ENCODE results near the gene ROBO2.

ROBO2 gene

DNA sequence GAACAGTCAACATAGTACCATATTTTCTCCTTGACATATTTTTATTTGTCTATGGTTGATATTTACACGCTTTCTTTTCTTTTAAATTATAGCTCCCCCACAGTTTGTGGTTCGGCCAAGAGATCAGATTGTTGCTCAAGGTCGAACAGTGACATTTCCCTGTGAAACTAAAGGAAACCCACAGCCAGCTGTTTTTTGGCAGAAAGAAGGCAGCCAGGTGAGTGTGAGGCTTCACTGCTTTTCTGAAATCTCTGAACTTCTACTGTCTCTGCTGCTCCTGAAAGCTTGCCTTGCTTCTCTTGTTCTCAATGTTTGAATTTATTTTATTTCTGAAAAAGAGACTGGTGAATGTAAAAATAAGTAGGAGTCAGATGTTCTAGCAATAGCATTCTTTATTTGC is 506.3 kb downstream of the ROBO2 start:
- no peak for DNase-seq (ENCODE audit: extremely low read depth, insufficient read length)
- no peak overlapping the region for H3K4me3 ChIP-seq (replicated peaks; ENCODE audit: low read depth, low read length)
- TF ChIP-seq, protein P1, sequence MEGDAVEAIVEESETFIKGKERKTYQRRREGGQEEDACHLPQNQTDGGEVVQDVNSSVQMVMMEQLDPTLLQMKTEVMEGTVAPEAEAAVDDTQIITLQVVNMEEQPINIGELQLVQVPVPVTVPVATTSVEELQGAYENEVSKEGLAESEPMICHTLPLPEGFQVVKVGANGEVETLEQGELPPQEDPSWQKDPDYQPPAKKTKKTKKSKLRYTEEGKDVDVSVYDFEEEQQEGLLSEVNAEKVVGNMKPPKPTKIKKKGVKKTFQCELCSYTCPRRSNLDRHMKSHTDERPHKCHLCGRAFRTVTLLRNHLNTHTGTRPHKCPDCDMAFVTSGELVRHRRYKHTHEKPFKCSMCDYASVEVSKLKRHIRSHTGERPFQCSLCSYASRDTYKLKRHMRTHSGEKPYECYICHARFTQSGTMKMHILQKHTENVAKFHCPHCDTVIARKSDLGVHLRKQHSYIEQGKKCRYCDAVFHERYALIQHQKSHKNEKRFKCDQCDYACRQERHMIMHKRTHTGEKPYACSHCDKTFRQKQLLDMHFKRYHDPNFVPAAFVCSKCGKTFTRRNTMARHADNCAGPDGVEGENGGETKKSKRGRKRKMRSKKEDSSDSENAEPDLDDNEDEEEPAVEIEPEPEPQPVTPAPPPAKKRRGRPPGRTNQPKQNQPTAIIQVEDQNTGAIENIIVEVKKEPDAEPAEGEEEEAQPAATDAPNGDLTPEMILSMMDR (IDR thresholded peaks at IDR 0.05; ENCODE audit: insufficient read depth, low read length, poor library complexity, severe bottlenecking), result no peak
- no peaks in the 10 kb centered on the region for H3K27me3 ChIP-seq (replicated peaks; ENCODE audit: control insufficient read depth, insufficient read depth, low read length)
- no peaks in the 10 kb centered on the region for H3K36me3 ChIP-seq (ENCODE audit: control insufficient read depth, insufficient read depth, low read length)

DNA sequence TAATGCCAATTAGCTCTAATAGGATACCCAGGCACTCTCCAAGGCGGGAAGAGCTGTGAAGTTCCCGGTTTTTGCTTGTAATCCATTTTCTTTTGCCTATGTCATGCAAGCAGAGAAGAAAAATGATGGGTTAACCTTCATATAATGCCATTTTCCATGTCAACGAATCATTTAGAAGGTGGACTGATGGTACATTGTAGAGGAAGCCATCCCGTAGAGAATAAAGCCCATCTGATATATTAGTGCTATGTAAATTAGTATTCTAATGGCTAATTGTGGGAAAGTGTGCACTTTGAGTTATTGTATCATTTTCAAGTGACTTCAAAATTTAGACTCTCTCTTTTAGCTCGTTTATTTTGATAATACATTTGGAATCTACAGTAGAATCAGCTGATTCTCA is 509.1 kb downstream of the ROBO2 start:
- DNase-seq (ENCODE audit: extremely low read depth, insufficient read length), result no peak
- no peaks in the 10 kb centered on the region for H3K27me3 ChIP-seq (replicated peaks; ENCODE audit: control insufficient read depth, insufficient read depth, low read length)
- no peak overlapping the region for H3K4me3 ChIP-seq (replicated peaks; ENCODE audit: low read depth, low read length)
- H3K36me3 ChIP-seq (ENCODE audit: control insufficient read depth, insufficient read depth, low read length), result no peaks in the 10 kb centered on the region
- TF ChIP-seq, protein P1 (IDR thresholded peaks at IDR 0.05; ENCODE audit: insufficient read depth, low read length, poor library complexity, severe bottlenecking), result no peak

DNA sequence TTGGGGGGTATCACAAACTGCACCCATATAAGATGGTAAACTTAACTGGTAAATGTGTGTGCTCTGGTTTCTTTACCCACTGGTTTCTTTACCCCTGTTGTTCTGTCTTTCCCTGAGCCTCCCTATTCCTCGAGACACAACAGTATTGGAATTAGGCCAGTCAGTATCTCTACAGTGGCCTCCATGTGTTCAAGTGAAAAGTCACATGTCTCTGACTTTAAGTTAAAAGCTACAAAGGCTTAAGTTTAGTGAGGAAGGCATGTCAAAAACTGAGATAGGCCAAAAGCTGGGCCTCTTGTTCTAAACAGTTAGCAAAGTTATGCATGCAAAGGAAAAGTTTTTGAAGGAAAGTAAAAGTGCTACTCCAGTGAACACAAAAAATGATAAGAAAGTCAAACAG is 513.3 kb downstream of the ROBO2 start:
- TF ChIP-seq, protein P1 (IDR thresholded peaks at IDR 0.05; ENCODE audit: insufficient read depth, low read length, poor library complexity, severe bottlenecking), result no peak
- DNase-seq (ENCODE audit: extremely low read depth, insufficient read length), result no peak
- Histone ChIP-seq H3K4me3 (replicated peaks; ENCODE audit: low read depth, low read length) (no peak overlapping the region), H3K27me3 (replicated peaks; ENCODE audit: control insufficient read depth, insufficient read depth, low read length) (no peaks in the 10 kb centered on the region), H3K36me3 (ENCODE audit: control insufficient read depth, insufficient read depth, low read length) (no peaks in the 10 kb centered on the region)

DNA sequence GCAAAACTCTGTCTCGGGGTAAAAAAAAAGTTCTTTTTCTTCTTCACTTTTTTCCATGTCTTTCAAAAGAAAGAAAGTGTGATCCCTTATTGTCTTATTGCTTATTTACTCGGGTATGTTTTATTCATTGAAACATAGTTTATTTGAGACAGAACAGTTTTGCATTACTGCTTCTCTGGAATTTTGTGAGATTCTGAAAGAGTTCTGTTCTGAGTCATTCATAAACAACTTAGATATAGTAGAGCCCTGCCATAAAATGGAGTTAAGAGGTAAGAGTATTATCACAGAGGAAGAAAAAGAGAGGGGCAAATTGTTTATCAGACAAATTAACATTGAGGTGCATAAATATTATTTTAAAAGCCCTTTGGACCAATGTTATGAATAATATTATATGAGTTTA is 522.2 kb downstream of the ROBO2 start:
- Histone ChIP-seq H3K27me3 (replicated peaks; ENCODE audit: control insufficient read depth, insufficient read depth, low read length) (no peaks in the 10 kb centered on the region), H3K36me3 (ENCODE audit: control insufficient read depth, insufficient read depth, low read length) (no peaks in the 10 kb centered on the region), H3K4me3 (replicated peaks; ENCODE audit: low read depth, low read length) (no peak overlapping the region)
- TF ChIP-seq, protein P1 (IDR thresholded peaks at IDR 0.05; ENCODE audit: insufficient read depth, low read length, poor library complexity, severe bottlenecking), result no peak
- no peak for DNase-seq (ENCODE audit: extremely low read depth, insufficient read length)

DNA sequence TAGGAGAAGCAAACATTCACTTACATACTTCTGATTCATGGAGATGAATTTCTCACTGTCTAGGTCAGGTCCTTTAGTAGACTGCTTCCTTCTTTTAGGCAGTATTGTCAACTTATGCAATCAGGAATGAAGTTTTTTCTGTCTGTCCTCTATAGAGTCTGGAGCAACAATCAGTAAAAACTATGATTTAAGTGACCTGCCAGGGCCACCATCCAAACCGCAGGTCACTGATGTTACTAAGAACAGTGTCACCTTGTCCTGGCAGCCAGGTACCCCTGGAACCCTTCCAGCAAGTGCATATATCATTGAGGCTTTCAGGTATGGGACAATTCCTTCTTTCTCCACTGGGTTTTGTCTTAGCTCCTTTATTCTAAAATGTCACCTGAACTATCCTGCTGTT is 523.1 kb downstream of the ROBO2 start:
- DNase-seq (ENCODE audit: extremely low read depth, insufficient read length), result no peak
- Histone ChIP-seq H3K4me3 (replicated peaks; ENCODE audit: low read depth, low read length) (no peak overlapping the region), H3K27me3 (replicated peaks; ENCODE audit: control insufficient read depth, insufficient read depth, low read length) (no peaks in the 10 kb centered on the region), H3K36me3 (ENCODE audit: control insufficient read depth, insufficient read depth, low read length) (no peaks in the 10 kb centered on the region)
- TF ChIP-seq, protein P1 (IDR thresholded peaks at IDR 0.05; ENCODE audit: insufficient read depth, low read length, poor library complexity, severe bottlenecking), result no peak

DNA sequence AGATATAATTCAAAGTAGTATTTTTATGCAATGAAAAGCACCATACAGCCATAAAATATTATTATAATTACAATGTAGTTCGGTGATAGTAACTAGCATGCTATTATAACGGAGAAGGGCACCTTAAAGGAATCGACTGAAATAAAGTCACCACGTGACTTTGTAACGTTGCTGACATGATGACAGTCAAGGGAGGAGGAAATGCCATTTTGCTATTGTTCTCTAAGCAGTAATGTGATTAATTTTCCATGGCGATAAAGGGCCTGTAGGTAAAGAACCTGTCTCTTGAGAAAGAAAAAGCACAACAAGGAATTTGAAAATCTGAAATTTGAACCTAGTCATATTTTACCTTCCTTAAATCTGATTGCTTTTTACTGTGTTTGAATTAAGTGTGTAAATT is 526.2 kb downstream of the ROBO2 start:
- DNase-seq (ENCODE audit: extremely low read depth, insufficient read length), result no peak
- Histone ChIP-seq H3K4me3 (replicated peaks; ENCODE audit: low read depth, low read length) (no peak overlapping the region), H3K36me3 (ENCODE audit: control insufficient read depth, insufficient read depth, low read length) (no peaks in the 10 kb centered on the region), H3K27me3 (replicated peaks; ENCODE audit: control insufficient read depth, insufficient read depth, low read length) (no peaks in the 10 kb centered on the region)
- TF ChIP-seq, protein P1 (IDR thresholded peaks at IDR 0.05; ENCODE audit: insufficient read depth, low read length, poor library complexity, severe bottlenecking), result no peak
